Measurements from ENCODE around the gene STX18.

GRCh38 chr4:4430492-4431195 is 111.2 kb downstream of the STX18 start:
- TF ChIP-seq TBL1XR1 (IDR thresholded peaks at IDR 0.05; ENCODE audit: low read depth, low read length): no peak
- no peak for TF ChIP-seq BRCA1 (IDR thresholded peaks at IDR 0.05; ENCODE audit: low read depth, low read length)
- TF ChIP-seq POLR2AphosphoS5 (IDR thresholded peaks at IDR 0.05; ENCODE audit: low read length): no peak
- no peak for TF ChIP-seq POLR2A (IDR thresholded peaks at IDR 0.05; ENCODE audit: low read depth, low read length)
